Lower leg skin (tissue), 3 donors: ENCODE measurements around the gene NPRL2.

ENCODE experiments used
- POLR2A ChIP-seq, 2 donors: fragments of 450-650 bp; IDR thresholded peaks; one replicate each; pipeline ENCODE4 v1.6.1; 2016 to 2017; ENCODE audit warnings: antibody characterized with exemption in 2 of 2, mild to moderate bottlenecking in 1 of 2, moderate library complexity in 1 of 2
- TF ChIP-seq, protein P1 (sequence below), 3 donors: fragments of 450-650 bp; IDR thresholded peaks; one replicate each; pipeline ENCODE4 v1.5.1; 2016; ENCODE audit warnings: antibody characterized with exemption in 3 of 3, mild to moderate bottlenecking in 3 of 3, moderate library complexity in 2 of 3

DNA sequence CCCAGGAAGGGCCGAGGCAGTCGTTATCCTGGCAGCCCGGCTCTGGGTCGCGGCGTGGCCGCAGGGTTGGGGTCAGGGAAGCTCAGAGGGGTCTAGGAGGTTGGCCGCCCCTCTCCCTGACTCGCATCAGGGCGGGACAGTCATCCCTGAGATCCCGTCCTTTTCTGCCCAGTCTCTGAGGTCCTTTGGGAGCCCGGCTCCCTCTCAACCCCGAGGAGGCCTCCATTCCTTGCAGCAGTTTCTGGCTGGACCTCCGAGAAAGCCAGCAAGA lies 28.5 kb downstream of the NPRL2 start:
- TF ChIP-seq, protein P1, sequence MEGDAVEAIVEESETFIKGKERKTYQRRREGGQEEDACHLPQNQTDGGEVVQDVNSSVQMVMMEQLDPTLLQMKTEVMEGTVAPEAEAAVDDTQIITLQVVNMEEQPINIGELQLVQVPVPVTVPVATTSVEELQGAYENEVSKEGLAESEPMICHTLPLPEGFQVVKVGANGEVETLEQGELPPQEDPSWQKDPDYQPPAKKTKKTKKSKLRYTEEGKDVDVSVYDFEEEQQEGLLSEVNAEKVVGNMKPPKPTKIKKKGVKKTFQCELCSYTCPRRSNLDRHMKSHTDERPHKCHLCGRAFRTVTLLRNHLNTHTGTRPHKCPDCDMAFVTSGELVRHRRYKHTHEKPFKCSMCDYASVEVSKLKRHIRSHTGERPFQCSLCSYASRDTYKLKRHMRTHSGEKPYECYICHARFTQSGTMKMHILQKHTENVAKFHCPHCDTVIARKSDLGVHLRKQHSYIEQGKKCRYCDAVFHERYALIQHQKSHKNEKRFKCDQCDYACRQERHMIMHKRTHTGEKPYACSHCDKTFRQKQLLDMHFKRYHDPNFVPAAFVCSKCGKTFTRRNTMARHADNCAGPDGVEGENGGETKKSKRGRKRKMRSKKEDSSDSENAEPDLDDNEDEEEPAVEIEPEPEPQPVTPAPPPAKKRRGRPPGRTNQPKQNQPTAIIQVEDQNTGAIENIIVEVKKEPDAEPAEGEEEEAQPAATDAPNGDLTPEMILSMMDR (IDR thresholded peaks at IDR 0.05), result no peak
- no peak for TF ChIP-seq POLR2A (IDR thresholded peaks at IDR 0.05)
